ENCODE data around the gene RHBDD2. TPM values are rescaled to one million over a fixed set of nuclear protein-coding genes. Genes with fewer than 3 reads are reported as not detected.
"Not testable (repeated sequence)": the region's sequence is repeated elsewhere in the genome, so short reads cannot be mapped to it uniquely, and the experiment has no call there.

Gene RHBDD2
- total and polyA plus RNA-seq, 9 of the 15 experiments (the other 6 are each of a cell fraction or from before 2014, with no cell fraction given): 3.3 to 36.7 (median 17.9) TPM

DNA sequence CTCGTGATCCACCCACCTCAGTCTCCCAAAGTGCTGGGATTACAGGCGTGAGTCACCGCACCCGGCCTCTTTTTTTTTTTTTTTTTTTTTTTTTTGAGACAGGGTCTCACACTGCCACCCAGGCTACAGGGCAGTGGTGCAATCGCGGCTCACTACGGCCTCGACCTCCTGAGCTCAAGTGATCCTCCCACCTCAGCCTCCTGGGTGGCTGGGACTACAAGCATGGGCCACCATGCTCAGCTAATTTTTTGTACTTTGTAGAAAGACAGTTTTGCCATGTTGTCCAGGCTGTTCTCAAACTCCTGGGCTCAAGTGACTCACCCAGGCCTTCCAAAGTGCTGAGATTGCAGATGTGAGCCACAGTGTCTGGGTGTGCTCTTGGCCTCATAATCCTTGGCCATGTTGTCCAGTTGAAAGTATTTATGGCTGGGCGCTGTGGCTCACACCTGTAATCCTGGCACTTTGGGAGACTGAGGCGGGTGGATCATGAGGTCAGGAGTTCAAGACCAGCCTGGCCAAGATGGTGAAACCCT lies 24.0 kb upstream of the RHBDD2 start:
- H2AFZ ChIP-seq (ENCODE audit: low read depth, low read length); FAIRE-seq; H3K27ac ChIP-seq (ENCODE audit: extremely low read depth, low read depth, low read length); H3K27me3 ChIP-seq (ENCODE audit: control insufficient read depth in 2 of 2, insufficient read depth in 2 of 2, low read length in 2 of 2); H3K4me3 ChIP-seq; H3K4me2 ChIP-seq (ENCODE audit: insufficient read depth, low read length); DNase-seq (ENCODE audit: extremely low read depth in 1 of 4, low spot score in 3 of 4); H3K4me1 ChIP-seq (replicated peaks in 1 of 2; ENCODE audit: control insufficient read depth in 2 of 2, insufficient read depth in 2 of 2, low read length in 2 of 2); H4K20me1 ChIP-seq (replicated peaks; ENCODE audit: control insufficient read depth, insufficient read depth, low read length); BruUV-seq (replicated peaks); H3K9ac ChIP-seq (ENCODE audit: insufficient read depth in 1 of 2, low read depth in 2 of 2, low read length in 2 of 2); H3K9me3 ChIP-seq (replicated peaks; ENCODE audit: control insufficient read depth, insufficient read depth, low read depth, low read length); CTCF ChIA-PET (ENCODE audit: low intra/inter-chr PET ratio); H3K9me1 ChIP-seq (ENCODE audit: control insufficient read depth, insufficient read depth, low read length); H3K79me2 ChIP-seq (ENCODE audit: control insufficient read depth, insufficient read depth, low read length); H3K36me3 ChIP-seq (ENCODE audit: control insufficient read depth, insufficient read depth, low read length); ATAC-seq; intact Hi-C loops (cut with micrococcal nuclease); in situ Hi-C loops (cut with MboI); TF ChIP-seq JUND (tag; IDR thresholded peaks at IDR 0.05; ENCODE audit: borderline replicate concordance, low read depth, low read length): not testable (repeated sequence)
- WGBS (ENCODE audit: insufficient coverage, low coverage, missing lambda C conversion rate): 45% methylated on average over 10 of the region's 10 CpGs
- TF ChIP-seq SMARCA4 (IDR thresholded peaks at IDR 0.05) (0 out of 2 replicates have a peak, but pooled peaks have one; percentile 4), C11orf30 (IDR thresholded peaks at IDR 0.05; ENCODE audit: low read depth) (peak; percentile 67), JUND (IDR thresholded peaks at IDR 0.05; ENCODE audit: borderline replicate concordance, low read depth, low read length) (peak; percentile 9; the same call in 1 of the 2 replicates), ZNF384 (IDR thresholded peaks at IDR 0.05; ENCODE audit: low read depth, low read length) (peak; percentile 71), ZNF316 (IDR thresholded peaks at IDR 0.05) (peak; percentile 62)
- TF ChIP-seq, protein P1, sequence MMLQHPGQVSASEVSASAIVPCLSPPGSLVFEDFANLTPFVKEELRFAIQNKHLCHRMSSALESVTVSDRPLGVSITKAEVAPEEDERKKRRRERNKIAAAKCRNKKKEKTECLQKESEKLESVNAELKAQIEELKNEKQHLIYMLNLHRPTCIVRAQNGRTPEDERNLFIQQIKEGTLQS (IDR thresholded peaks at IDR 0.05): peak; percentile 36; the same call in 1 of the 2 replicates
- TF ChIP-seq, protein P1 (CRISPR knock-in tag; conservative IDR thresholded peaks at IDR 0.05): not testable (repeated sequence)
- POLR2A ChIA-PET: interaction anchor here (0.6 kb wide), 2 partner anchors 14 to 36 kb away, joined by 3 read pairs; no protein-coding TSS in a partner anchor

All from K562 (cell line).